Neural progenitor cell (in vitro differentiated cells): ENCODE results near the gene MYCN. TPM values are rescaled to one million over a fixed set of nuclear protein-coding genes. Genes with fewer than 3 reads are reported as not detected.

Experiments used
- DNase-seq: peaks from one replicate; pipeline ENCODE4 v3.0.0-alpha.2; 2016; ENCODE audit warnings: low spot score
- H2AFZ ChIP-seq: fragments of 200-600 bp; sonication (generic); replicated peaks from 2 replicates; pipeline ENCODE4 v1.6.1; 2016; ENCODE audit warnings: antibody characterized with exemption
- H3F3A ChIP-seq: fragments of 200-600 bp; sonication (generic); 2 replicates; pipeline ENCODE4 v1.6.1; 2016; ENCODE audit warnings: antibody characterized with exemption, low read depth
- H3K27ac ChIP-seq: fragments of 200-600 bp; sonication (generic); 2 replicates; pipeline ENCODE4 v1.5.1; 2016; ENCODE audit warnings: mild to moderate bottlenecking
- H3K27me3 ChIP-seq: fragments of 200-600 bp; sonication (generic); 2 replicates; pipeline ENCODE4 v1.6.1; 2016; ENCODE audit warnings: mild to moderate bottlenecking, moderate library complexity
- H3K36me3 ChIP-seq: fragments of 200-600 bp; sonication (generic); 2 replicates; pipeline ENCODE4 v1.5.1; 2016
- H3K4me1 ChIP-seq: fragments of 200-600 bp; sonication (generic); 2 replicates; pipeline ENCODE4 v1.6.1; 2016; ENCODE audit warnings: mixed run types
- H3K4me2 ChIP-seq: fragments of 200-600 bp; sonication (generic); 2 replicates; pipeline ENCODE4 v1.6.1; 2016
- H3K4me3 ChIP-seq: fragments of 200-600 bp; sonication (generic); 2 replicates; pipeline ENCODE4 v1.5.1; 2016
- H3K79me2 ChIP-seq: fragments of 200-600 bp; sonication (generic); 2 replicates; pipeline ENCODE4 v1.6.1; 2016; ENCODE audit warnings: low read depth
- H3K9ac ChIP-seq: fragments of 200-600 bp; sonication (generic); 2 replicates; pipeline ENCODE4 v1.6.1; 2016
- H3K9me3 ChIP-seq: fragments of 200-600 bp; sonication (generic); 2 replicates; pipeline ENCODE4 v1.5.1; 2016; ENCODE audit warnings: low read depth
- H4K20me1 ChIP-seq: fragments of 200-600 bp; sonication (generic); 2 replicates; pipeline ENCODE4 v1.6.1; 2016; ENCODE audit warnings: low read depth
- H3K27ac Mint-ChIP-seq: 3 replicates; pipeline ENCODE4 v1.8.0; 2021; ENCODE audit warnings: mixed read lengths
- H3K27me3 Mint-ChIP-seq: 2 replicates; pipeline ENCODE4 v1.8.0; 2022; ENCODE audit warnings: low read depth, mild to moderate bottlenecking, inconsistent platforms, moderate library complexity, mixed read lengths; ENCODE audit not compliant: insufficient read depth
- H3K36me3 Mint-ChIP-seq: 3 replicates; pipeline ENCODE4 v1.8.0; 2021; ENCODE audit warnings: mixed read lengths
- H3K4me1 Mint-ChIP-seq: 3 replicates; pipeline ENCODE4 v1.8.0; 2021; ENCODE audit warnings: mixed read lengths
- H3K4me3 Mint-ChIP-seq: 3 replicates; pipeline ENCODE4 v1.8.0; 2021; ENCODE audit warnings: mild to moderate bottlenecking, moderate library complexity, mixed read lengths
- H3K9me3 Mint-ChIP-seq: 3 replicates; pipeline ENCODE4 v1.8.0; 2020; ENCODE audit warnings: mixed read lengths
- CTCF ChIP-seq: fragments of 200-600 bp; sonication (generic); IDR thresholded peaks from 2 replicates; pipeline ENCODE4 v1.5.1; 2017; ENCODE audit warnings: antibody characterized with exemption, mild to moderate bottlenecking
- EZH2 ChIP-seq: fragments of 200-600 bp; sonication (generic); IDR thresholded peaks from 2 replicates; pipeline ENCODE4 v1.6.1; 2017; ENCODE audit warnings: antibody characterized with exemption, mild to moderate bottlenecking, moderate library complexity
- EZH2phosphoT487 ChIP-seq: fragments of 200-600 bp; sonication (generic); IDR thresholded peaks from 2 replicates; pipeline ENCODE4 v1.6.1; 2017; ENCODE audit warnings: antibody characterized with exemption
- total RNA-seq: library from RNA; depleted of rRNA; stranded (reverse); fragments of >200 nt; gene quantifications from 2 replicates; pipeline ENCODE4 v1.2.3, GENCODE V29; 2015; ENCODE audit warnings: low replicate concordance

MYCN gene
- total RNA-seq, 1 donor from 2014 or later: 24.7 TPM

- Histone ChIP-seq H3K9me3 (no peaks in the 10 kb centered on the region), H3K4me3 (no peak overlapping the region), H3K4me2 (peak overlapping the region; percentile 90), H3K27ac (no peak overlapping the region), H4K20me1 (peaks cover 3% of the 10 kb centered on the region), H2AFZ (no peak overlapping the region), H3K9ac (no peak overlapping the region), H3K27me3 (no peaks in the 10 kb centered on the region), H3K4me1 (peaks cover 12% of the 10 kb centered on the region), H3K36me3 (no peaks in the 10 kb centered on the region), H3K79me2 (peaks cover 29% of the 10 kb centered on the region), H3F3A (peaks cover 25% of the 10 kb centered on the region)
- Mint-ChIP-seq H3K27me3 (peaks cover 11% of the 10 kb centered on the region), H3K4me3 (peak overlapping the region; percentile 98), H3K9me3 (peaks cover 4% of the 10 kb centered on the region), H3K4me1 (peaks cover 18% of the 10 kb centered on the region), H3K27ac (peak overlapping the region; percentile 28), H3K36me3 (peaks cover 5% of the 10 kb centered on the region)
- no peak for DNase-seq
- TF ChIP-seq EZH2phosphoT487: no peak
- no peak for TF ChIP-seq CTCF
- TF ChIP-seq EZH2: no peak
Observed at GRCh38 chr2:15937882-15938802, 2.2 kb upstream of the MYCN start.

- H3K9me3 ChIP-seq: no peaks in the 10 kb centered on the region
- H3K36me3 ChIP-seq: no peaks in the 10 kb centered on the region
- H3K9ac ChIP-seq: no peak overlapping the region
- peaks cover 16% of the 10 kb centered on the region for H3K4me1 ChIP-seq
- H4K20me1 ChIP-seq: peaks cover 12% of the 10 kb centered on the region
- peak overlapping the region; percentile 90 for H3K4me2 ChIP-seq
- peaks cover 10% of the 10 kb centered on the region for H3K36me3 Mint-ChIP-seq
- peaks cover 34% of the 10 kb centered on the region for H3F3A ChIP-seq
- no peak for DNase-seq
- H3K4me3 ChIP-seq: peak overlapping the region; percentile 78
- peak overlapping the region; percentile 98 for H3K4me3 Mint-ChIP-seq
- peak overlapping the region; percentile 35 for H2AFZ ChIP-seq
- peaks cover 37% of the 10 kb centered on the region for H3K79me2 ChIP-seq
- H3K27me3 ChIP-seq: no peaks in the 10 kb centered on the region
- peak overlapping the region; percentile 19 for H3K27ac Mint-ChIP-seq
- TF ChIP-seq EZH2 (no peak), EZH2phosphoT487 (no peak), CTCF (no peak)
- H3K4me1 Mint-ChIP-seq: peaks cover 25% of the 10 kb centered on the region
- peaks cover 8% of the 10 kb centered on the region for H3K27me3 Mint-ChIP-seq
- no peak overlapping the region for H3K27ac ChIP-seq
- peaks cover 4% of the 10 kb centered on the region for H3K9me3 Mint-ChIP-seq
Observed at GRCh38 chr2:15938803-15939555, 1.4 kb upstream of the MYCN start.

GRCh38 chr2:15939556-15939853 is 845 bp upstream of the MYCN start:
- Mint-ChIP-seq H3K27me3 (peaks cover 8% of the 10 kb centered on the region), H3K36me3 (peaks cover 14% of the 10 kb centered on the region), H3K4me3 (peak overlapping the region; percentile 98), H3K4me1 (peaks cover 30% of the 10 kb centered on the region), H3K9me3 (peaks cover 4% of the 10 kb centered on the region), H3K27ac (peak overlapping the region; percentile 19)
- peak overlapping the region; percentile 90 for H3K4me2 ChIP-seq
- H3K4me1 ChIP-seq: peaks cover 21% of the 10 kb centered on the region
- H3K4me3 ChIP-seq: peak overlapping the region; percentile 78
- no peaks in the 10 kb centered on the region for H3K9me3 ChIP-seq
- no peak for TF ChIP-seq CTCF
- no peak for TF ChIP-seq EZH2phosphoT487
- no peak for TF ChIP-seq EZH2
- H3K9ac ChIP-seq: no peak overlapping the region
- no peaks in the 10 kb centered on the region for H3K27me3 ChIP-seq
- H3K36me3 ChIP-seq: no peaks in the 10 kb centered on the region
- peaks cover 35% of the 10 kb centered on the region for H3F3A ChIP-seq
- H3K27ac ChIP-seq: no peak overlapping the region
- no peak for DNase-seq
- peak overlapping the region; percentile 35 for H2AFZ ChIP-seq
- H4K20me1 ChIP-seq: peaks cover 17% of the 10 kb centered on the region
- peaks cover 42% of the 10 kb centered on the region for H3K79me2 ChIP-seq
